Superior temporal gyrus (tissue), 1 donor: ENCODE measurements around the gene JPT2.

Experiments
- DNase-seq: peaks from one replicate; pipeline ENCODE4 v3.0.0-alpha.2; 2016; ENCODE audit errors: extremely low spot score

Gene JPT2

DNA sequence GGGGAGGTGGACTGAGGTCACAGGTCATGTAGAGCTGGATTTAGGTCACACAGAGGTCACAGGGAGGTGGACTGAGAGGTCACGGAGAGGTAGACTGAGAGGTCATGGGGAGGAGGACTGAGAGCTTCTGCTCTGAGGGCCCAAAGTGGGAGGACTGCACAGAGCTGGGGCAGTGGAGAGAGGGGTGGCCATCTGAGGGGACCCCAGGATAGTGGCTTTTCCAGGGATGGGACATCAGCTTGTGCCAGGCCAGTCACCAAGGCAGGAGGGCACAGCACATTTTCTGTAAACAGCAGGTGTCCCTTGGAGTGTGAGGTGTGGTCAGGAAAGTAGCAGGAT lies 26.1 kb upstream of the JPT2 start:
- no peak for DNase-seq

GRCh38 chr16:1653023-1653422 lies 25.1 kb upstream of the JPT2 start:
- no peak for DNase-seq

DNA sequence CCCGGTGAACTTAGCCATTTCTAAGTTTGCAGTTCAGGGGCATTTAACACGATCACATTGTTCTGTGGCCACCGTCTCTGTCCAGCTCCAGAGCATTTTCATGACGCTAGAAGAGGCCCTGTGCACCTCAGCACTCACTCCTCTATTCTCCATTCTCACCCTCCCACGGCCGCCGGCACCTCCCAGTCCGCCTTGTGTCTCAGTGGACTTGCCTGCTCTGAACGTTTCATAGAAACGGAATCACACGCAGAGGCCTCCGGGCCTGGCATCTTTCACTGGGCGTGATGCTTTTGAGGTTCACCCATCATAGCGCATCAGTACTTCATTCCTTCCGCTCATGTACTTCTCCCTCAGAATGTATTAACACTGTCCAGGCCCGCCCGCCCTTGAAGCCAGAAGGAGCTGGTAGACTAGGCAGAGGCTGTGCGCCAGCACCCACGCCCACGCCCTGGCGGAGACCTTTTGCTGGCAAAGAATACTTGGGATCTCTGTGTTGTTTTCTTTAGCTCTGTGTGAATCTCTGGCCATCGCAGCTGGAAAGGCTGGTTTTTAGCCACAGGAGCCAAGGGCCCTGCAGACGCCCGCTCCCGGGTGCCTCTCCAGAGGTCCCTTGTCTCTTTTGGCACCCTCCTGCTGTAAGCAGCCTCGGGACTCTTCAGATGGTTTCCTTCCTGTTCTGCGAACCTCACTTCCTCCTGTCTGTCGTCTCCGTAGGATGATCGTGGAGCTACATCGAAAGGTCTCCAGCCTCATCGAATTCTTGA lies 23.4 kb upstream of the JPT2 start:
- no peak for DNase-seq

- no peak for DNase-seq
Observed at GRCh38 chr16:1655269-1655807, 22.7 kb upstream of the JPT2 start.

- no peak for DNase-seq
Observed at GRCh38 chr16:1655909-1656807, 21.9 kb upstream of the JPT2 start.

GRCh38 chr16:1656808-1657617 lies 21.1 kb upstream of the JPT2 start:
- no peak for DNase-seq

DNA sequence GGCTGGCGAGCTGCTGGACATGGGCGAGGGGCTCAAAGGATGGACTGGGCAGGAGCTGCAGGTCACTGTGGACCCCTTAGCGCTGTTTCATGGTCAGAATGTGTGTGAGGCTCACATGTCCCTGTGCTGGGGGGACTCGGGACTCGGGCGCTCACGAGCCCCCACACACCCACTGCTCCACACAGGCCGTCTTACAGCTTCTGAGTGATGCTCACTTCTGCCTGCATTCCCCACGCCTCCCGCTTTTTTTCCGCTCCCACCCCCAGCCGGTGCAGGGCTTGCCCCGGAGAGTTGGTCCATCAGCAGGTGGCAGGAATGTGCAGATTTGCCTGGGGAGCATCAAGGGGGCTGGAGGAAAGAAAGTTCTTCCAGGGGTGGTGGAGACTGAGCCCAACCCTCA lies 20.2 kb upstream of the JPT2 start:
- no peak for DNase-seq

GRCh38 chr16:1659031-1659430 lies 19.0 kb upstream of the JPT2 start:
- no peak for DNase-seq

DNA sequence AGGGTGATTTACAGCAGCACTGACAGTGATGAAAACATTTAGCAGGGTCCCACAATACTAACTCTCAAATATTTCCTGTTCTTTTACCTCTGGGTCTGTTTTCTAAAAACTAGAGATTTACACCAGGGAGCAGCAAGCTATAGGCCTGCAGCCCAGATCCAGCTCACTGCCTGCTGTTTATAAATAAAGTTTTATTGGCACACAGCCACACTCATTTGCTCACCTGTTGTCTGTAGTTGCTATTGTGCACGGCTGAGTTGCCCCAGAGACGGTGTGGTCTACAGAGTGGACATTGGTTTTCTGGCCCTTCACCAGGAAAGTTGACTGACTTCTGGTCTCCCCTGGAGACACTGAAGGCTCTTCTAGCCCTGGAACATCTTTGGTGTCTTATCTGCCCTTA lies 16.3 kb upstream of the JPT2 start:
- no peak for DNase-seq

GRCh38 chr16:1662543-1662942 lies 15.5 kb upstream of the JPT2 start:
- no peak for DNase-seq

DNA sequence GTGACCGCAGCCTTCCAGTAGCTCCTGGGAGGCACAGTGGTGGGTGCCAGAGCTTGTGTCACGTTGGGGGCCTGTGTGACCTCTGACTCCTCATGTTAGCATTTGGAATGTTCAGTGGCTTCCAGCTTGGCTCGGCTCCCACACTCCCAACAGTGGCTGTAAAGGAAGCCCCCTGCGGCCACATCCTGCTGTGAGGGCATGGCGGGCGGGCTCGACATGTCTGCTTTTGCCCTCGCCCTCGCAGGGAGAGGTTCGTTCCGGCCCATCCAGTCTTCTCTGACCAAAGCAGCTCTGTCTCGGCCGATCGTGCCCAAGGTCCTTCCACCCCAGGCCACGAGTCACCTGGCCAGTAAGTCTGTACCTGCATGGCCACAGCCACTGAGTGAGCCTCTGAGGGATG lies 12.2 kb upstream of the JPT2 start:
- DNase-seq: no peak

DNA sequence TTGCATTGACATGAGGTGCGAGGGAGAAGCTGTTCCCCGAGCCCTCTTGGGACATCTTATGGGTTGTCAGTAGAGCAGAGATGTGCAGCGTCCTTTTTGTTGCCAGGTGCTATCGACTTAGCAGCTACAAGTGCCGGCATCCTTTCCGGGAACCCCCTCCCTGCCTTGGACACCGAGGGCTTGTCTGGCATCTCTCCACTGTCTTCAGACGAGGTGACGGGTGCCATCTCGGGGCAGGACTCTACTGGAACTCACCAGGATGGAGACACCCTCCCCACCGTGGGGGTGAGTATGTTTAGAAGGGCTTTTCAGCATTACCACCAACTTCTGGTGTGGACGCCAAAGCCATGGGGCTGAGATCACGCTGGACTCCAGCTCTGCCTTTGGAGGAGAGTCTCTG lies 11.8 kb upstream of the JPT2 start:
- no peak for DNase-seq

GRCh38 chr16:1667271-1667670 lies 10.8 kb upstream of the JPT2 start:
- no peak for DNase-seq

DNA sequence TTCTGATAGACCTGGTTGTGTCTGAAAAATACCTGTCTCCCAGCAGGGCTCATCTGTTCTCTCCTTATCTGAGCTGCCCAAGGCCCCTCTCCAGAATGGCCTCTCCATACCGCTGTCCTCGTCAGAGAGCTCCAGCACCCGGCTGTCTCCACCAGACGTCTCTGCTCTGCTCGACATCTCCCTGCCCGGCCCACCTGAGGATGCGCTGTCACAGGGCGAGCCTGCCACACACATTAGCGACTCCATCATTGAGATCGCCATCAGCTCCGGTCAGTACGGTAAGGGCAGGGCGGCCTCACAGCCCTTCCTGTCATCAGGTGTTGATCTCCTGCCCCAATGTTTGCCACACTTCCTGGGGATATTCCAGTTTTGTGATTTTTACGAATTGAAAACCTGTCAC lies 10.2 kb upstream of the JPT2 start:
- no peak for DNase-seq

- no peak for DNase-seq
Observed at GRCh38 chr16:1668612-1669319, 9.3 kb upstream of the JPT2 start.

- DNase-seq: no peak
Observed at GRCh38 chr16:1669698-1670097, 8.4 kb upstream of the JPT2 start.

DNA sequence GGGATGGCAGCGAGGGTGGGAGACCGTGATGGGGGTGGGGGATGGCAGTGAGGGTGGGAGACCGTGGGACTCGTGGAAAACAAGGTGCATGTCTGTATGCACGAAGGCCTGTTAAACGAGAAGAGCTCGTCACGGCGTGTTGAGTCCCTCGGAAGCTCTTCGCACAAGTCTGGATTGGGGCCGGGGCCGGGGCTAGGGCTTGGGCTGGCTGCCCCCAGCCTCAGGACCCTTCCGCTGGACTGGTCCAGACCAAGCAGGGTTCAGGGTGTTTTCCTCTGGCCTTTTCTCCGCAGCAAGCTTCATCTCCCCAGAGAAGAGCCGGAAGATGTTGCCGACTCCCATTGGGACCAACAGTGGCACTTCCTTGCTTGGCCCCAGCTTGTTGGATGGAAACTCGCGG lies 7.7 kb upstream of the JPT2 start:
- DNase-seq: no peak

DNA sequence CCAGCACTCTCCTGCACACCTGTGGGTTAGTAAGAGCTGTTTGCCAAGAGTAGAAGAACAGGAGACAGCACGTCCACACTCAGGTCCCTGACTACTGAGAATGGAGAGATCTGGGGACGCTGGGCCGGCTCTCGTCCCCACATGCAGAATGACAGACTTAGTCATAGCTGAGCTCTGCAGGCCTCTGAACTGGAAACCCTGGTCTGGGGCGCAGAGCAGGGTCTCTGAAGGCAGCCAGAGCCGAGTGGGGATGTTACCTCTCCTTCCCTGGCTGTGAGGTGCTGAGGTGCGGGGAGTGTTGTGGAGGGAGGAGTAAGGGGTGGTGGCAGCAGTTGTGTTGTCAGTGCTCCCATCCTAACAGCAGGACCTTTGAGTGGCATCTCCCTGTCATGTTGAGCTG lies 7.2 kb upstream of the JPT2 start:
- no peak for DNase-seq

DNA sequence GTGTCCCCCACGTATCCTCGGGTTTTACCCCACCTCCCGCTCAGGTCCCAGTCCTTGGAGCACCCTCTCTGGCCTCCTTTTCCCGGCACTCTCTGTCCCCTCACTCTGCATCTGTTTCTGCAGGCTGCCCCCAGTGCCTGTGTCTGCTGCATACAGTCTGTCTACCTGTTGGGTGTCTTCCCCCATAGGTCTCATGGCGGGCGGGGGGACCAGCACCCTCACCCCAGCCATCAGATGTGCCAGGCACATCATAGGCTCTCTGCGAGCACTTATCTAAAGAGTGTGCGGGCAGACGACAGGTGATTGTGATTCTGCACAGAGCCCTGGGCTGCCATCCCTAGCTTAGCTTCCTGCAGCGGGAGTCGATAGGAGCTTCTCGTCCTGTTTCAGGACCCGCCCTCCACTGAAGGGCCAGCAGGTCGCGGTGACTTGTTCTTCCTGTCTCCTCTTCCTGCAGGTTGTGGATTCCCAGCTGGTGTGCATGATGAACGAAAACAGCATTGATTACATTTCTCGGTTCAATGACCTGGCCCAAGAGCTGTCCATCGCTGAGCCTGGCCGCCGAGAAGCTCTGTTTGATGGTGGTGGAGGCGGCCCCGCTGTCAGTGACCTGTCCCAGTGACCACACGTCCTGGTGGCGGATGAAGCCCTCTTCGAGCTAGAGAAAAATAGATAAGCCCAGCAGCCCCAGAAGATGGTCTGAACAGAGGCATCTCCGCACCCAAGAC lies 4.5 kb upstream of the JPT2 start:
- DNase-seq: no peak

GRCh38 chr16:1674306-1674705 lies 3.8 kb upstream of the JPT2 start:
- DNase-seq: no peak
